ENCODE measurements around the gene HAO1. TPM values are rescaled to one million over a fixed set of nuclear protein-coding genes. Genes with fewer than 3 reads are reported as not detected.

HAO1 gene
- polyA plus RNA-seq, 1 of the 3 experiments (the other 2 are of a cell fraction): not detected

- Histone ChIP-seq H2AFZ (ENCODE audit: low read depth) (no peak overlapping the region), H3F3A (replicated peaks; ENCODE audit: insufficient read depth) (peaks cover 12% of the 10 kb centered on the region), H3K36me3 (replicated peaks in 1 of 2; ENCODE audit: control insufficient read depth in 1 of 2, insufficient read depth in 2 of 2, low read length in 1 of 2) (no peaks in the 10 kb centered on the region), H3K27ac (ENCODE audit: low read depth in 2 of 2, low read length in 1 of 2) (peak overlapping the region in 1 of 2 experiments; percentile 62; a peak in 2 of 4 replicates), H3K4me1 (ENCODE audit: control insufficient read depth in 1 of 2, insufficient read depth in 2 of 2, low read depth in 1 of 2, low read length in 1 of 2) (peaks cover 0 to 9% of the 10 kb centered on the region in 2 experiments; a peak in 3 of 4 replicates), H3K9ac (no peak overlapping the region), H4K20me1 (ENCODE audit: insufficient read depth) (no peaks in the 10 kb centered on the region), H3K79me2 (ENCODE audit: insufficient read depth) (no peaks in the 10 kb centered on the region), H3K9me3 (no peaks in the 10 kb centered on the region), H3K4me2 (peak overlapping the region; percentile 27; the same call in 1 of the 2 replicates), H3K4me3 (ENCODE audit: low read depth in 2 of 2, low read length in 1 of 2) (no peak overlapping the region), H3K9me2 (no peaks in the 10 kb centered on the region), H3K27me3 (ENCODE audit: insufficient read depth) (no peaks in the 10 kb centered on the region)
- DNase-seq: no peak
- 2% methylated on average over 2 of the region's 2 CpGs for WGBS (ENCODE audit: low lambda C conversion rate)
- POLR2A ChIA-PET: no interaction called here
- no peak for TF ChIP-seq CHD2 (IDR thresholded peaks at IDR 0.05; ENCODE audit: low read length, partially characterized antibody)
- TF ChIP-seq TEAD4 (IDR thresholded peaks at IDR 0.05; ENCODE audit: borderline replicate concordance, insufficient read depth): peak; percentile 44; the same call in 1 of the 2 replicates
- peak in 1 of 2 experiments; percentile 72; a peak in 2 of 4 replicates for TF ChIP-seq EP300 (IDR thresholded peaks at IDR 0.05; ENCODE audit: borderline replicate concordance in 1 of 2, low read depth in 1 of 2, low read length in 1 of 2)
- TF ChIP-seq REST (IDR thresholded peaks at IDR 0.05; ENCODE audit: low read depth, low read length): no peak
- no peak for TF ChIP-seq RAD21 (IDR thresholded peaks at IDR 0.05; ENCODE audit: low read length)
- TF ChIP-seq TCF12 (IDR thresholded peaks at IDR 0.05): peak; percentile 77
- TF ChIP-seq RXRA (IDR thresholded peaks at IDR 0.05; ENCODE audit: borderline replicate concordance, low read depth): peak; percentile 67; the same call in 1 of the 2 replicates
- peak; percentile 76 for TF ChIP-seq FOSL2 (IDR thresholded peaks at IDR 0.05; ENCODE audit: borderline replicate concordance, low read depth)
- TF ChIP-seq USF2 (IDR thresholded peaks at IDR 0.05; ENCODE audit: borderline replicate concordance, low read depth, low read length): no peak
- peak; percentile 52; the same call in 1 of the 2 replicates for TF ChIP-seq GABPA (IDR thresholded peaks at IDR 0.05; ENCODE audit: low read depth)
- TF ChIP-seq CTCF (IDR thresholded peaks at IDR 0.05): no peak
- peak; percentile 29; the same call in 1 of the 2 replicates for TF ChIP-seq PBX3 (IDR thresholded peaks at IDR 0.05)
- peak; percentile 37; the same call in 1 of the 2 replicates for TF ChIP-seq MEF2A (IDR thresholded peaks at IDR 0.05; ENCODE audit: borderline replicate concordance, low read depth)
- no peak for TF ChIP-seq FOXJ3 (CRISPR knock-in tag; IDR thresholded peaks at IDR 0.05)
- peak; percentile 87 for TF ChIP-seq NFIC (IDR thresholded peaks at IDR 0.05; ENCODE audit: borderline replicate concordance)
- peak; percentile 72 for TF ChIP-seq JUND (IDR thresholded peaks at IDR 0.05)
- CTCF ChIA-PET: no interaction called here
Observed at GRCh38 chr20:7856756-7857155, 83.5 kb downstream of the HAO1 start.

All from SK-N-SH (cell line).